HG03159 (cell line): ENCODE data around the gene KCNAB1.

Experiments used
- ATAC-seq: cut with Tn5 transposase; IDR thresholded peaks from one replicate; pipeline ENCODE4 v1.9.1; 2021; ENCODE audit warnings: mild to moderate bottlenecking, moderate library complexity; ENCODE audit not compliant: unreplicated experiment

KCNAB1 gene

DNA sequence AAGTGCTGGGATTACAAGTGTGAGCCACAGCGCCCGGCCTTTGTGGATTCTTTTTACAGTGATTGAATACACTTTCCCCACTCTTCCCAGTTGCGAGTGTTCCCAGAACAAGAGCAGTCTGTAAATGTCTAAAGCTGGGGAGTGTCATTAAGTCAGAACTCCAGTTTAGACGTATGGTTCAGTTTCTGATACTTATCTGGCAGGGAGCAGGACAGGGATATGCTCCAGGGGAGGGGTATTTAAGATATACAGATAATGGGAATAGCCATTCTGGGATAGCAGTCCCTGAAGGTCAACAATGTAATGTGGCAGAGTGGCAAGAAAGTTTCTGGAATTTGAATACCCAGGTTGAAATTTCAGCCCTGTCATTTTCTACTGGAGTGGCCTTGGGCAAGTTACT lies 270.5 kb downstream of the KCNAB1 start:
- ATAC-seq: no peak

DNA sequence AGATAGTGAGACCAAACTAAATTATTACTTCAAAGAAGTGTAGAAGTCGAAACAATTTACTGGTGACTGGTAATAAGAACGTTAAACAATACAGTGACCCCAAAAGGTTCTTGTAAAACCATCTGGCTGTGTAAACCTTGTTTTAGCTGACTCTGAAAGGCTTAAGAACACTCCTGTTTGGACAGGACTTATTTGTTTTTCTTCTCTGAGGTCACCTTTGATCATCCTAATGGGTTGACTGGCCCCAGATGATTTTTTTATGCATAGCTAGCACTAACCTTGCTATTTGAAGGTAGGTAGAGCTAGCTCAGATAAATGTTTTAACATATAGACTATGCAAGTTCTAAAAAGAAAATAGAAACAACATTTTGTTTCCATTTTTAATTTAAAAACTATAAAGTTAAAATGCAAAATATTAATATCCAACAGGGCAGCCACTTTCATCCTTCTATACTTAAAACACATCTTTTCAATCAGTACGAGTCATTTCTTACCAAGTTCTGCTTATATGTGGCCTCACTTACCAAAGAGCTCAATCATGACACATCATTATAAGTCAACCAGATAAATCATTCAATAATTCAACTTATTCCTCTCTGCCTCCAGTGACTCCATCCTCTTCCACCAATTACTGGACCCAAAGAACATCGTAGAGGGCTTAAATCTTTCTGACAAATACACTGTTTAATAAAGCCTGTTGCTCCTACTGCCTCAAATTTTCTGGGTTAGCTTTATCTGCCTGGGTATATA lies 275.8 kb downstream of the KCNAB1 start:
- ATAC-seq: no peak

- ATAC-seq: no peak
These were observed 276.5 kb downstream of the KCNAB1 start for GRCh38 chr3:156396851-156397250.

DNA sequence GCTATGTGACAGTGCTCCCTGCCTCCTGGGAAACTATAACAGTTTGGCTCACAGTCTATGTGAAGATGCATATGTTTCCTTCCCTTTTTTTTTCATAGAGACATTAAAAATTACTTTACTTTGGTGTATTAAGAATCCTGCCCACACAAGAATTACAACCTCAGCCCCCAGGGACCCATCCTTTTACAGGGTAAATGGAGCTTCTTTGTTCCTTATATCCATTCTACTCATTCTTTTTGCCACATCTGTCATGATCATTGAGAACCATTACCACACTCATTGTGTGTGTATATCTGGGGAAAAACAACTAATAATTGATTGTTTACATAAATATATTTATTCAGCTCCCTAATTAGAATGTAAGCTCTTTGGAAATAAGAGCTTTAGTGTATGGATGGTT lies 277.2 kb downstream of the KCNAB1 start:
- no peak for ATAC-seq

GRCh38 chr3:156400062-156400461 lies 279.7 kb downstream of the KCNAB1 start:
- no peak for ATAC-seq

DNA sequence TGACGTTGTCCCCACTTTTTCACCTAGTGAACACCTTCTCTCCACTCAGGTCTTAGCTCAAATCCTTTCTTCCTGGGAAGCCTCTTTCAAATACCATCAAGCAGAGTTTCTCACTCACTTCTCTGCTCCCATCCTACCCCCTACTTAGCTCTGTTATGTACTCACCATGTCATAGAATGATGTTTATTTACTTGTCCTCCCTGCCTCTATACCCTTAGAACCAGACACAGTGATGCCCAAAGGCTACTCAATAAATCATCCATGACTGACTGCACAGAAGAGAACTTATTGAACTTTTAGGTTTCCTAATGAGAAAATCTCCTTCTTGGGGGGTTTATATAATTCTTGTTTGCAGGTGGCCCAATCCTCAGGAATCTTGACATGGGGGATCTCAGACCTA lies 280.4 kb downstream of the KCNAB1 start:
- ATAC-seq: no peak

DNA sequence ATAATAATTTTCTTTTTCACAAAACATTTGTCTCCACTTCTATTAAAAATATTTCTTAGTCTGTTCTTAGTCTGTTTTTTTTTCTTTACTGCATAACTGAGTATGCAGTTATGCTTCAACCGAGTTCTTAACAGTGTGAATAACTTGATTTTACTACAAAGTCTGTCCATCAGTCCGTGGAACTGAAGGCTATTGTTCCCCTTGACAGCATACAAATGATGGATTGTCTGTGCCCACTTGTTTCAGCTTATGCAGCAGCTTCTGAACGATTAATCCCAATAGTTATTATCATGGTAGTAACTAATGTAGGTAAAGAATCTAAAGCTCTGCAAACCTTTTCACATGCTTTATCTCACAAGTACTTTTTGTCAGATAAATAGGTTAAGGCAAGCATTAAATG lies 283.8 kb downstream of the KCNAB1 start:
- ATAC-seq: no peak

DNA sequence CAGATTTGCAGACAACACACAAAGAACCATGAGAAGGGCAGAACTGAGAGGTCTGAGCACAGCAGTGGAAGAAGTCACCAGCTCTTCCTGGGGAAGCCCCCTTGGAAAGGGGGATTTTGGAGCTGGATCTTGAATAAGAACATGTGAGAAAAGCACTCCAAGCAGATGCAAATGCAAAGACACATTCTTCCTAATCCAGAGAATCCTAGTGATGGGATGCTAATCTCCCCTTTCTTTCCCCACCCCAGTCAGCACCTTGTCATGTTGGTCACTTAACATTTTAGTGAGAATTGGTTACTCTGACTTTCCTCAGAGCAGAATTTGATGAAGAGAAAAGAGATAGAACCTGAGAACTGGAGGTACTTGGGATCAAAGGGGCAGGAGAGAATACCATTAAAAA lies 286.0 kb downstream of the KCNAB1 start:
- ATAC-seq: no peak

DNA sequence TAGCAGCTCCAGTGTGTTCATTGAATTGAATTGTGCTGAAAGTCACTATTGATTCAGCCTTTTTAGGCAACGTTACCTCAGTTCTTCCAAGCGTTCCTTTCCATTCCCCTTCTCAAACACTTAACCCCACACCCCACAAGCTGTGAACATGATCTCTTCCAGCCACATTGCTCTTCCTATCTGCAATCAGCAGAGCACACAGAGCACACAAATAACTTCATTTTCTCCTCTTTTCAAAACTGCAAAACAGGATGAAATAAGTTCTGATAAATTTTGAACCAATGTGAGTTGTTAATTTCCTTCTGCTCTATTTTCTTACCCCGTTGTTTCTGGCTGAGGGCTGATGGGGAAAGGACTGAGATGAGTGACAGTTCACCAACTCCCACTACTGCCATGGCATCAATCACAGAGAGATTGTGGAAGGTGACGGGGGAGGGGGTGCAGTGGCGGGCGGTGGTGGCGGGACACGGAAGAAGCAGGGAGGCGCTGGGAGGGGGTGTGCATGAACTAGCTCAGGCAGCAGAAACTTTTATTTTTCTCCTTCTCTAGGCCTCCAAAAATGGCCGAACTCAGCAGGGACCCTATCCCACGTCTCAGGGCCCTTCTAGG lies 287.3 kb downstream of the KCNAB1 start:
- ATAC-seq: no peak

DNA sequence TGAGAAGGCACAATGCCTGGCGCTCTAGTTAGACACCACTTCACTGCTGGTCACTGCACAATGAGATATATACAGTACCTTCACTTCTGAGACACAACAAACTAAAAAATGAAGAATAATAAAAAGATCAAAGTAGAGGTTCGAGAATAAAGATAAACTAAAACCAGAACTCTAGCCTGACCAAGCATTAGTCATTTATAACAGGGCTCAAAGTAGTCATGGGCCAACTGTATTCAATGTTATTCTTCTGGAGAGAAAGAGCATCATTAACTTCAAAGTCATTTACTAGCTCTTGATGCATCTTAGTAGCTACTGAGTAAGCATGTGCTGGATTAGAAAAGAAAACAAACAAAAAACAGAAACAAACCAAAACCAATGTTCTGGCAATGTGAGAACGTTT lies 289.3 kb downstream of the KCNAB1 start:
- ATAC-seq: no peak

DNA sequence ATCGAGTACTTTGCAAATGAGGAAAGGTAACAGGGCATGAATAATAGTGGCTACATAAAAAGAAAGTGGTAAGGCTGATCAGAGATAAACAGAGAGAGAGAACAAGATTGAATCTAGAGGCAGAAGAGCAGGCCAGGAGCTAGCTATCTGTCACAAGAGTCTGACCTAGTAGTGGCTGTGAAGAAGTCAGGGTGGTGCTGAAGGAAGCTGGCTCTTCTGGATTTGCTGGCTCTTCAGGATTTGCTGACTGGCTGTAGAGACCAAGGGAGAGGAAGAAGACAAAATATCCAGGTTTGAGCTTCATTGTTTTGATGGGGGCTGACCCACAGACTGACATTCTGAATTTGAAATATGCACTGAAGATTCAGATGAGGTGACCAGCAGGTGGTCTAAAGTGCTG lies 292.2 kb downstream of the KCNAB1 start:
- ATAC-seq: no peak

DNA sequence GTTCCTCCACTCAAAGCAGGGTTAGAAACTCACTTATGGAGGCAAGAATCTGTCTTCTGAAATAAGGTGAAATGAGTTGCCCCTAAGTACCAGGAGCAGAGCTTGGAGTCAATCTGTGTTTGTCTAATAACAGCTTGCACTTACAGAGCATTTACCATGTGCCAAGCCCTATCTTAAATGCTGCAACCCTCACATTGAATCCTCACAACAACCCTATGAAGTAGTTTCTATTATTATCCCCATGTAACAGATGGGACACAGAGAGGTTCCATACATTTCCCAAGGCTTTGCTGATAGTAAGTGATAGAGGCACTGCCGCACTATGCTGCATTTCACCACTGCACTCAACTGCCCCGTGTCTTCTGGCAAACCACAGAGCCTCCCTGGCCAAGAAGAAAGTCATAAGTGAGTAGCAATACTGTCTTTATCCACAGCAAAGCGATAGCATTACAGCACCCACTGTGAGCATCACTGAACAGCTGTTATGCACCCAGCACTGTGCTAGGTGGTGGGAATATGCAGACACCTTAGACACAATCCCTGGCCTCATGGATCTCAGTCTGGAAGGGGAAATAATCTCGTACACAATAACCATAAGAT lies 293.0 kb downstream of the KCNAB1 start:
- no peak for ATAC-seq

- ATAC-seq: no peak
These were observed 296.6 kb downstream of the KCNAB1 start for GRCh38 chr3:156416846-156417558.

GRCh38 chr3:156417559-156418132 lies 297.3 kb downstream of the KCNAB1 start:
- no peak for ATAC-seq

- no peak for ATAC-seq
These were observed 298.1 kb downstream of the KCNAB1 start for GRCh38 chr3:156418428-156418827.

DNA sequence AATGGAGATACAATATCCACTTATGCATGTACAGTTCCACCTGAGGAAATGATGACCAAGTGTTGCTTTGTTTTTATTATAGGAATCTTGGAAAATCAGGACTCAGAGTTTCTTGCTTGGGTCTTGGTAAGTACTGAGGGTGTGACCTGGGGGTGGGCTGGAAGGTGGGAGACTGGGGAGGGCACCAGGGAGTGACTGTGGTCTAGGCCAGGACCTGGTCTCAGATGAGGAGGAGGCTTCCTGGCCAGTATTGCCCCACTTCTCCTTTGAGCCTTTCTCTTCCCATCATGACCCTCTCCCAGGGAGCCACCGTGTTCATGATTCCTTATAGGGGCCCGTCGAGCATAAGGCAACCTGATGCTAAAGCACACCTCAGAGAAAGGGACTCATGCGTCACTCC lies 301.2 kb downstream of the KCNAB1 start:
- no peak for ATAC-seq

DNA sequence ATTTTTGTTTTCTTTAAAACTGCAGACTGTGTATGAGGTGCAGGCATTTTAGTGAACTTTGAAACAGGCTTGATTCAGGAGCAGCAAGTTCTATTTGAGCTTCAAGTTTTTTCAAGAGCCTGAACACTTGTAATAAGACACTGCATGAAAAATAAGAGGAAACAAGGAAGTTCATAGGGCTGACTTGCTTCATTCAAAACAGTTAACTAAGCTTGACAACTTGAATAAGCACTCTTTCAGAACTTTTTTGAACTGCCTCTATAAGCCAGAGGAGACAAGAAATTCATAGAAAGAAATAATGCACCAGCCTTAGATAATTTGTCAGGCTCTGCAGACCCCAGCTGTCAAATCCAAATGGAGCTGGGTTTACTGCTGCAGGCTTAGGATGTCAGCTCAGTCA lies 304.4 kb downstream of the KCNAB1 start:
- ATAC-seq: no peak

DNA sequence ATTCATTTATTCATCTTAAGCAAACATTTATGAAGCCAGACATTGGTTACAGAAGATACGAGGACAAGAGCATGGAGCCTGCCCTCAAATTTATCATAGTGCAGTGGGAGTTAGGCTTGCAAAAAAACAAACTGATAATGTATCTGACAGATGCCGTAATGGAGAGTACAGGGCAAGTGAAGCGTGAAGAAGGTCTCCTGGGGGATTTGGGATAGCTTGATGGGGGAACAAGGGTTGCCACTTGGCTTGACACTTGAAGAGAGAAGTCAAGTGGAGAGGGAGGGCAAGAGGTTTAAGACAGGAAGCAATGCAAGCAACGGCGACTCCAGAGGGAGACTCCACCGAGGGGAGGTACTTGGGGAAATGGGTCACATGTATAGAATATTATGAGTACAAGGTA lies 305.3 kb downstream of the KCNAB1 start:
- no peak for ATAC-seq

GRCh38 chr3:156429125-156429524 lies 308.7 kb downstream of the KCNAB1 start:
- ATAC-seq: no peak

DNA sequence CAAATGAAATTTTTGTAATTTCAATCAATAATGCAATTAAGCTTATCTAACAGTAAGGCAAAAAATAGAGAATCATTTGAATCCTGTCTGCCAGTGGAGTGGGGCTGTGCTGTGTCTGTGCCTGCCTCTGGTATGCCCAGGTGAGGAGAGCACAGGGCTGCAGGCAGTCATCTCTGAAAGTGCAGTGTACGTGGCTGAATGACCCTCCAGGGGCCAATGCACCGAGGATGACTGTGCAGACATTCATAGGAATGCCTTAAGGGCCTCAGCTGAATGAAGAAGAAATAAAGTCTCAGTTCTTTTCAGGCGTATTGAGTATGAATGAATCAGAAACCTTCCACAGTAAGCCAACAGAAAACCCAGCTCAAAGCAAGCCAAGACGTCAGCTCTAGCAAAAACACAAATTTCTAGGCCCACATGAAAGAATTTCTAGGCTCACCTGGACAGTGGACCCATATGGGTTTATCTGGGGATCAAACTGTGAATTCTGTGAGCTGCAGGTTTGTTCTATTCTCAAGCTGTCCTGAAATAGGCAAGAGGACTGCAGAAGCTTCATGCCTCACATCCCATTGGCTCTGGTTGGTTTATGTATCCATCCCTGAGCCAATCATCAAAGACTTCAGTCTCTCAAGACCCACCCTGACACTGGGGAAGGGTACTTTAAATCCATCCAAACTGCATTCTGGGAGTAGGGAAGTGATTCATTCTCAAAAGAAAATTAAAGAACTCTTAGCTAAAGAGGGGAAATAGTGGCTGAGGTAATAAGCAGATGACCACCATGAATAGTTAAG lies 311.2 kb downstream of the KCNAB1 start:
- ATAC-seq: no peak

GRCh38 chr3:156432563-156432962 lies 312.2 kb downstream of the KCNAB1 start:
- no peak for ATAC-seq
